HG02884 (cell line): ENCODE results near the gene EARS2.
"Not testable (repeated sequence)": the region's sequence is repeated elsewhere in the genome, so short reads cannot be mapped to it uniquely, and the experiment has no call there.

ENCODE experiments used
- ATAC-seq: cut with Tn5 transposase; IDR thresholded peaks from one replicate; pipeline ENCODE4 v1.9.1; 2021; ENCODE audit warnings: mild to moderate bottlenecking, moderate library complexity; ENCODE audit not compliant: unreplicated experiment

EARS2 gene

DNA sequence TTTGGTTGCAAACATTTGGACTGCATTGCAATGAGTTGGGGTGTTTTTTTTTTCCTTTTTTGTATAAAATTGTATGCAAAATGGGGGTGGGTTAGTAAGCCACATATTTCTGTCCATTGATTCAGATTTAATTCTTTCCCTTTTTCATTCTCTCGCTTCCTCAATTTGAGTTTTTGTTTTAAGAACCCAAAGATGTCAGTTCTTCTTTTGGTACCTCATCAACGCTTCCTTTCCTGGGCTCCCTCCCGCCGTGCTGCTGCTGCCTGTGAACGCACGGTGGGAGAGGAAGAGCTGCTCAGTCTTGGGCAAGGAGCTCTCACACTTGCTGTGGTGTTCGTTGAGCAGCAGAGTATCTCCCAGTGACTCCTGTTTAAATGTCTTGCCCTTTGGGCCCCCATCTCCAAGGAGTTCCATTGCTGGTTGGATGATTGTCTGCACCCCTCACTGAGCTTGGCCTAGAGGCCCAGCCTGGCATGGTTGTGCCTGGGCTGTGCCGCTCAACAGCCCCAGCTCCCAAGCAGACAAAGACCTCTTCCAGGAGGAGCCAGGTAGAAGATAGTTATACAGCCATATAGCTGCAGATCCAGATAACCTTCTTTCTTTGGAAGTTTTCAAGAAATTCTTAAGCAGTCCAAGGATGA, 14.0 kb upstream of the EARS2 start:
- ATAC-seq: no peak

DNA sequence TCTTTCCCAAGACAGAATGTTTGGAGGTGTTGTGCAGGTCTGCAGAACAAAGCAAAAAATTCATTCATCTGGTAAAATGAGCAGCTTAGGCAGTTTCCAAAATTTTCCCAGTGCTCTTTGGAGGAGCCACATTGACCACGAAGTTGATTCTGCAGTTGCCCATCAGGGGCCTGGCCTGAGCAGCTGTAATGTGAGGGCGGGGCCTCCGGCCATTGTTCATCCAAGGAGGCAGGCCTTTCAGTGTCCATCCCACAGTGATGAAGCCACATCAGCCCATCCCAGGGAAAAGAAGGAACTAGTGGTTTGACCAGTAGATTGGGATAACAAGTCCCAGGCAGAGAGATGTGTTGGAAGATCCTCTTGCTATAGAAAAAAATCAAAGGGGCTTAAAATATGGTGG, 10.5 kb upstream of the EARS2 start:
- ATAC-seq: no peak

DNA sequence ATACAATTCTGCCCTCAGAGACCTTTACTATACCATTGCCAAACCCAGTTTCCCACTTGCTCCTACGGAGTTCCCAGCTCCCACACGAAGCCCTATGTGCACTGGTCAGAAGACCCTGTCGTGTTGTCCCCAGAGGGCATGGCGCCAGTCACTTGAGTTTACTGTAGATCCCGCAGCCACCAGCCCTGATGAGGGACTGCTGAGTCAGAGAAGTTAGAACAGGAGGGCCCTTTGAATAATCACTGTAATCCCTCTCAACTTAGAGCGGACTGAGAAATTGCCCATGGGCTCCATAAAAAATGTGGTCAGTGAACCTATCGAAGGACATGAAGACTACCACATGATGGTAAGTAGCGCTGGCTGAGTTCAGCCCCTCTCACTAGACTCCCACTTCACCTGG, 9.6 kb upstream of the EARS2 start:
- ATAC-seq: no peak

DNA sequence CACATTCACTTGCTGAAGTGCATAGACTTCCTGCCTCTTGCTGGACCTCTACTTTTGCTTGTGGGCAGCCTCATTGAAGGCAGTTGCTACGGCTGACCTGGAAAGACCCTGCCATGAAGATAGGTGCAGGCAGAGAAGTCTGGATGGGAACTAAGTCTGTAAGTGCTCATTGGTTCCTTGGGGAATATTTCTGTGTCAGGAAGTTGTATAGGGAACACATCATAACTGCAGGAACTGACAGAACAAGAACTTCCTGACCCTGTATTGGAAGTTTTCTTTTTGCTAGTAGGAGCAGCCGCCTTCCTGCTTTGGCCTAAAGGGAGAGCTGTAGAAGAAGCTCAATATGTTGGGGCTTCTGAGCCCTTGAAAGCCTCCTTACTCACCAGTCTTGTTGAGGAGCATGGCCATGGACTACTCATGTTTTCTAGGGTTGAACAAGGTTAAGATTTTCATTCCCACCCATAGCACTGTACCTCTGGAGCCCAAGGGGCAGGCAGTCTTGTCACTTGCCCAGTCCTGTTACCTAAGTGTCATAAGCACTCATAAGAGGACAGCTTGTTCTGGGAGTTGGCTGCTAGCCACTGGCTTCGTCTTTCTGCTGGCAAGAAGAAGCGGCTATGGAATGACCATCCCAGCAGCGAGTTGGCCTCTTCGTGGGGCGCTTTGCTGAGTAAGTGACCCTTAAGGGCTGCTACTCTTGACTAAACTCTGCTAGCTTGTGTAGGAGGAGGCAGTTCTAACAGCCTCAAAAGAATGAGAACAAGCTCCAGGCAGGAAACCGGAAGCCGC, 7.6 kb upstream of the EARS2 start:
- ATAC-seq: no peak

DNA sequence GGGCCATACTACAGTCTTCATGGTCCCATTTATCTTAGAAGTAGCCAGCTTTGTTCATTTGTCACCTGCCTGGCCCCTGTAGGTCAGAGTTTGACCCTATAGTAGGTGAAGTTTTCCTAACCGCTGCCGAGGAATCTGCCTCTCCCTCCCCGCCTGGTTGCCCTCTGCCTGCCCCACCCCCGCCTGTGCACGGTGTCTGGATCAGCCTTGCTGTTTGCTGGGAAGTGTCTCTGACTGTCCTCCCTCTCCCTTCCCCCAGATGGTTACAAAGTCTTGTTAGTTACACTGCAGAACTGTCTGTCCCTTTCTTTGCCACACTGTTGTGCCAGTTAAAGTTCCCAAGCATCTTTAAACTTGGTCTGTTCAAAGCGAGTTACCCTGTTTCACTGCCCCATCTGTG, 6.0 kb upstream of the EARS2 start:
- no peak for ATAC-seq

DNA sequence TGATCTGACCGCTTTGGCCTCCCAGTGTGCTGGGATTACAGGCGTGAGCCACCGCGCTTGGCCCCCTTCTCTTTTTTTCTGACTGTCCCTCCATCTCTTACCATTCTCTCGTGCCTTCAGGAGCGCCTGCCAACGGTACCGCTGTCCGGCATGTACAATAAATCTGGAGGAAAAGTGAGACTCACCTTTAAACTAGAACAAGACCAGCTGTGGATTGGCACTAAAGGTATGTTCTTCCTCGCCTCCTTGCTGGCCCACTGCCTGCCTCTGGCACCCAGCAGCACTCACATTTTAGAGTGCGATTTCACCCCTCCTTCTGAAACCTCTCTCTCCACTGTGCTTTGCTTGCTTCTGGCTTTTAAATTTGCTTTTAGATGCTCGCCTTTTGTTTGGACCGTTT, 5.4 kb upstream of the EARS2 start:
- ATAC-seq: no peak

DNA sequence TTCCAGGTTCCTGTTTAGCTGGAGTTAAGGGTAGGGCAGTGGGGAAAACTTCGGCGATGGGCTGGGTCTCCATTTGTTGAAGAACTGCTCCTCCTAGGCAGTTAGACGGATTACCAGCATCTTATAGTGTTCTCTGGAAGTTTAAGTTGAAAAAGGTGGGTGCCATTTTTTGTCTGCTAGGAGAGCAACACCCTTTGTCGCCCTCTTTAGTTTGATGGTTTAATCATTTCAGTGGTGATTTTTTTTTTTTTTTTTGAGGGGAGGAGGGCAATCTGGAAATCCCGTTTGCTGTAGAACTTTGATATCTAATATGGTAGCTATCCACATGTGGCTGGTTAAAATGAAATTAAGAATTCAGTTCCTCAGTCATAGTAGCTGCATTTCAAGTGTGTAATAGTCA, 4.4 kb upstream of the EARS2 start:
- ATAC-seq: no peak

DNA sequence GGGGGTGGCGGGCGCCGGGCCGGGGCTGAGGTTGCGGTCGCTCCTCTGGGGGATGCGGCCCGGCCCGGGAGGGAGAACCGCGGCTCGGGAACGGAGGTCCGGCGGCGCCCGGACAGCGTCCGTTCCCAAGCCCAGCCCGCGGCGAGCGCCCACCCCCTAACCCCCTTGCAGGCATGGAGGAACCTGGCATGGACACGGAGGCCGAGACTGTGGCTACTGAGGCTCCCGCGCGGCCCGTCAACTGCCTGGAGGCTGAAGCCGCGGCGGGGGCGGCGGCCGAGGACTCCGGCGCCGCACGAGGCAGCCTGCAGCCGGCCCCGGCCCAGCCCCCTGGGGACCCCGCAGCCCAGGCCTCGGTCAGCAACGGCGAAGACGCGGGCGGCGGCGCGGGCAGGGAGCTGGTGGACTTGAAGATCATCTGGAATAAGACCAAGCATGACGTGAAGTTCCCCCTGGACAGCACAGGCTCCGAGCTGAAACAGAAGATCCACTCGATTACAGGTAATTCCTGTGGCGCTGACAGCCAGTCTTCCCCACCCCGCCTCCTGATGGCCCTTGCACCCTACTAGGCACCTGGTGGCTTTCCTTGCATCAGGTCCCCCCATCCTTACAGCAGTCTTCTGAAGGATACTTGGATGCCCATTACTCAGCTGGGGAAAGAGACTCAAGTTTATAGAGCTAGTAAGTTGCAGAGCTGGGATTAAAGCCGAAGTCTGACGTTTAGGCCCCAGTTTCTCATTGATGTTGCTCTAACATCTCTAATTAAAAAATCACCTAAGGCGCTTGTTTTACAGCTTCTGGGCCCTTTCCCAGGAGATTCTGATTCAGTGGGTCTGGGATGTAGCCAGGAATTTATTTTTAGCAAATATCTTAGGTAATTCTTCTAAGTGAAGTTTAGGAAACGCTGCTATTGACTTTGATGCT, 891 bp upstream of the EARS2 start:
- ATAC-seq: peak; percentile 7

DNA sequence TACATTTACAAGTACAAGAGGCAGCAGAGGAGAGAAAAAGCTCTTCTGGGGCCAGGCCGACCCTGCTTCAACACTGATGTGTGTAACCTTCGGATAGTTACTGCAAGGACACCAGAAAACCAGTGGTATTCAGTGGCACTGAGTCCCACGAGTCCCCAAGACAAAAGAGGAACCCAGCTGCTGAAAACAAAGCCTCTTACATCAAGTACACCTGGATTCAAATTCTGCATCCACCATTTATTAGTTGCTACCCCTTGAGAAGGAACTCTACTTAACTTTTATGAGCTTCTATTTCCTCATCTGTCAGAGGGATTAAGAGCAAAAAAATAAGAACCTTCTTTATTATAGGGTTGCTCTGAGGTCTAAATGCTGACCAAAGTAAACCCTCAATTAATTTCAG, 2.6 kb downstream of the EARS2 start:
- ATAC-seq: no peak

DNA sequence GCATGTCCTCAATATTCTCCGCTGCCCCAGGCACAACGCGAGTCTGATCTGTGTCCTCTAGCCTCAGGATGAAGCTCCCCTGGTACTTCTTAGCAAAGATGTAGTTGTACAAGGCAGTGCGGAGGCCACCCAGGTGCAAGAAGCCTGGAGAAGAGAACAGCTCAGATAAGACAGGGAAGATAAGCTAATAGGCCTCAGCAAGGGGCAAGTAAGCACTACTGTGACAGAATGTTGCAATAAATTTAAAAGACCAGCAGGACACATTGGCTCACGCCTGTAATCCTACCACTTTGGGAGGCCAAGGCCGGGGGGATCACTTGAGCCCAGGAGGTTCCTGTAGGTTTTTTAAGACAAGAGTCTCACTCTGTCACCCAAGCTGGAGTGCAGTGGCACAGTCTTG, 5.0 kb downstream of the EARS2 start:
- ATAC-seq: no peak

DNA sequence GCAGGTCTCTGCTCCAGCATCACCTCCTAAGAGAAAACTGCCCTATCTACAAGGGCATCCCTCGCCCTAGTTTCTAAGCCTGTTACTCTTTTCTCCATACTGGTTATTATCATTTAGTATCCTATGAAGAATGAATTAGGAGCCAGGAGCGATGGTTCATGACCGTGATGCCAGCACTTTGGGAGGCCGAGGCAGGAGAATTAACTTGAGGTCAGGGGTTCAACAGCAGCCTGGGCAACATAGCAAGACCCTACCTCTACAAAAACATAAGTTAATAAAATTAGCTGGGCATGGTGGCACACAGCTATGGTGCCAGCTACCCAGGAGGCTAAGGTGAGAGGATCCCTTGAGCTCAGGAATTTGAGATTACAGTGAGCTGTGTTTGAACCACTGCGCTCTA, 7.2 kb downstream of the EARS2 start:
- no peak for ATAC-seq

DNA sequence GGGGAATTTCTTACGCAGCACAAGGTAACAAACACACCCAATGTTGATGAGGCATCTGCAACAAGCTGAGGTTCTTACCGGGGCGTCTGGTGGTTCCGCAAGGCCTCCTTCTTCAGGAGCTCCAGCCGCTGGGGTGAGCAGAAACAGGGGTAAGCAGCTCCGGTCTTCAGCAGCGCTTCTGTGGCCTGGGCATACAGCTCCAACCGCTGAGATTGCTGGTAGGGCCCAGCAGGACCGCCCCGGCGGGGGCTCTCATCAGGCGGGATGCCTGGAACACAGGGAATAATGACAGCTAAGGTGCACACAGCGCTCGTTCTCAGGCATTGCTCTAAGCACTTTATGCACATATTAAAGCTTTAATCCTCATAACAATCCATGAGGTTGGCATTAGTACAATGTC, 12.7 kb downstream of the EARS2 start:
- ATAC-seq: no peak

DNA sequence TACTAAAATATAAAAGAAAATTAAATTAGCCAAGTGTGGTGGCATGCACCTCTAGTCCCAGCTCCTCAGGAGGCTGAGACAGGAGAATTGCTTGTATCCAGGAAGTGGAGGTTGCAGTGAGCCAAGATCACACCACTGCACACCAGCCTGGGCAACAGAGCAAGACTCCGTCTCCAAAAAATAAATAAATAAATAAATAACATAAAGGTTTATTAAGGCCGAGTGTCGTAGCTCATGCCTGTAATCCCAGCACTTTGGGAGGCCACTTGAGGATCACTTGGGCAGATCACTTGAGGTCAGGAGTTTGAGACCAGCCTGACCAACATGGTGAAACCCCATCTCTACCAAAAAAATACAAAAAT, 16.4 kb downstream of the EARS2 start:
- not testable (repeated sequence) for ATAC-seq

DNA sequence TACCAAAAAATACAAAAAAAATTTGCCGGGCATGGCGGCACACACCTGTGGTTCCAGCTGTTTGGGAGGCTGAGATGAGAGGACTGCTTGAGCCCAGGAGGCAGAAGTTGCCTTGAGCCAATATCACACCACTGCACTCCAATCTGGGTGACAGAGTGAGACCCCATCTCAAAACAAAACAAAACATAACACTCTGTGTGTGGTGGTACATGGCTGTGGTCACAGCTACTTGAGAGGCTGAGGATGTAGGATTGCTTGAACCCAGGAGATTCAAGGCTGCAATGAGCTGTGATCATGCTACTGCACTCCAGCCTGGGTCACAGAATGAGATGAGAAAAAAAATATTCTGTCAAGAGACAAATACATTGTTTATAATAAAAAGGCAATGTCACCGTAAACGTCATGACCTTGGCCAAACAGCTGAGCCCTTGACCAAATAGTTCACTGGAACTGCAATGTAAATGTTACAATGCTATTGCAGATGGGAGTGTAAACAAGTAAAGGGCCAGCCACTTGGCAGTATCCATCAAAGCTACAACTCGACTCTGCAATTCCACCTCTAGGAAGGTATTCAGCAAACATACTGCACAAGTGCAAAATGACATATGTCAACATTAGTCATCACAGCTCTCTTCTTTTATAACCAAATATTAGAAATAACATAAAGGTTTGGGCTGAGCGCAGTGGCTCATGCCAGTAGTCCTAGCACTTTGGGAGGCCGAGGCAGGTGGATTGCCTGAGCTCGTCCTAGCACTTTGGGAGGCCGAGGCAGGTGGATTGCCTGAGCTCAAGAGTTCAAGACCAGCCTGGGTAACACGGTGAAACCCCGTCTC, 16.9 kb downstream of the EARS2 start:
- no peak for ATAC-seq

DNA sequence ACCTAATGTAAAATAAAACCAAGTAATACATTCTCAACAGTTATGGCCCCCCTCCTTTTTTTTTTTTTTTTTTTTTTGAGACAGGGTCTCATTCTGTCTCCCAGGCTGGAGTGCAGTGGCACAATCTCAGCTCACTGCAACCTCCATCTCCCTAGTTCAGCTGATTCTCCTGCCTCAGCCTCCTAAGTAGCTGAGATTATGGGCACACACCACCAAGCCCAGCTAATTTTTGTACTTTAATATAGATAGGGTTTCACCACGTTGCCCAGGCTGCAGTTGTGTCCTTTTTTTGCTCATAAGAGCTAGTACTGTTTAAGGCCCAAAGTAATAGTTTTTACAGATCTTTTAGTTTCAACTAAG, 18.3 kb downstream of the EARS2 start:
- ATAC-seq: no peak

DNA sequence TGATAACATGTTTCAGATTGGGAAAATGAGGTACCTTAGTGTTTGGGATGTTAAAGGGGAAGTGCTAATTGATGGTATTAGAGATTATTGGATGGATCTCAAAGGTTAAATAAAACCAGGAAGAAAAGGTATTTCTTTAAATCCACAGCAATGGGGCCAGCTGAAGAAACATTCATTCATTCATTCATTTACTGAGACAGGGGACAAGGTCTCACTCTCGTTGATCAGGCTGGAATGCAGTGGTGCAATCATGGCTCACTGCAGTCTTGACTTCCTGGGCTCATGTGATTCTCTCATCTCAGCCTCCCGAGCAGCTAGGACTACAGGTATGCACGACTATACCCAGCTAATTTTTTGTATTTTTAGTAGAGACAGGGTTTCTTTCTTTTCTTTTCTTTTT, 19.8 kb downstream of the EARS2 start:
- ATAC-seq: no peak

DNA sequence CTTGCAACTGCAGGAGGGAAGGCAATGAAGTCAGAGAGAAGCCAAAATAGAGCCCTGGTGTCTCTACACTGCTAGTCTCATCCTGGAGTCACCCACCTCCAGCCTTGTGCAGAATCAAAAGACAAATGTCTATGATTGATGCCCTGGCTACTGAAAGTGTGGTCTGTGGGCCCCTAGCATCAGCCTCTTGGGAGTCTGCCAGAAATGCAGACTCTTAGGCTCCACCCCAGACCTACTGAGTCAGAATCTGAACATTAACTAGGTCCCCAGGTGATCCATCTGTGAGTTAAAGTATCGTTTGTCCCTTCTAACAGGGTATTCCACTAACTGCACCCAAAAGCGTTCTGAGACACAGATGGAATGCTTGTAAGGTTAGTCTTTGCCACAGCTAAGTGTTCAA, 21.2 kb downstream of the EARS2 start:
- no peak for ATAC-seq

DNA sequence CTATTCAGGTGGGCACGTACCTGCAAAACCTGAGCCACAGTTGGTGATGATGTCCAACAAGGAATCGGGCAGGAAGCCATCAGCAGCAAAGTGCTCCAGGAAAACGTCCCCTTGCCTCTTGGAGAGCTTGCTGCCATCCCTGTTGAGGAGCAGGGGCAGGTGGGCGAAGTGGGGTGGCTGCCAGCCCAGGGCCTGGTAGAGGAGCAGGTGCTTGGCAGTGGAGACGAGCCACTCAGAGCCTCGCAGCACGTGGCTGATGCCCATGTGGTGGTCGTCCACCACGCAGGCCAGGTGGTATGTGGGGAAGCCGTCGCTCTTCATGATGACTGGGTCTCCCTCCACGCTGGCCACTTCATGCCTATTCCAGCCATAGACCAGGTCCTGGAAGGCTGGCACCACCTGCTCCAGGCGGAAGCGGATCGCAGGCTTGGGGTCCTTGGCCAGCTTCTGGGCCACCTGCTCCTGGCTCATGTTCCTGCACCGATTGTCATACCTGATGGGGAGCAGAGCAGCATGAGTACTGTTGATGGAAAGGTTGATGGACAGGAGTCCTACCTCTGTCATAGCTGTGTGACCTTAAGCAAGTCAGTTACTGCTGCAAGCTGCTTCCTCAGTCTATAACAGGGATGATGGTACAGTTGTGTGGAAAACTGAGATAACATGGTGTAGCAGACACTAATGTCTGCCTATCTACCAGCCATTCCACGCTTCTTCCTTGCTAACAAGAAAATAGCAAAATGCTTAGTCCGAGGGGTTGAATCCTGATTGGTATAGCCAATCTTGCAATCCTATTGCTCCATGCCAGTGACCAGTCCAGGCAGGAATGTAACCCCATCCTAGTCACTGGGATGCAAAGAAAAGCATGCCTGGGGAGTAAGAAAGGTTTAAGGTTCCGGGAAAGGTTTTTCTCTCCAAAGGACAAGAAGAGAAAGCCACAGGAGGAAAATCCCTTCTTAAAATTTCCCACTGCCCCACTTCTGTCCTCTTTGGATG, 22.0 kb downstream of the EARS2 start:
- no peak for ATAC-seq

DNA sequence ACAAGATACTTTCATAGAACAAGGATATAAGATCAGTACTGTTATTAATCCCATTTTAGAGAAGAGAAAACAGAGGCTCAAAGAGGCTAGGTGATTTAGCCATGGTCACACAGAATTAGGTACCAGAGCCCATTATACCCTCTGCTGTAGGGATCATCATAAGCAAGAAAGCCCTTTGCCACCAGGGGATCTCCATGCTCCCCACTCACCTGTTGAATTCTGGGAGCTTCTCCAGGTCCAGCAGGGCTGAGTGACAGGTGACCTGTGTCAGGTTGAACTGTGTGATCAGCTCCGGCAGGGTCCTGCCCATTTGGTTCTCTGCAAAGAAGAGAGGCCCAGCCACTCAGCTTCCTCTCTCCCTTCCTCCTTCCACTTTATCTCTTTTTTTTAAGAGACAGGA, 24.7 kb downstream of the EARS2 start:
- ATAC-seq: no peak

DNA sequence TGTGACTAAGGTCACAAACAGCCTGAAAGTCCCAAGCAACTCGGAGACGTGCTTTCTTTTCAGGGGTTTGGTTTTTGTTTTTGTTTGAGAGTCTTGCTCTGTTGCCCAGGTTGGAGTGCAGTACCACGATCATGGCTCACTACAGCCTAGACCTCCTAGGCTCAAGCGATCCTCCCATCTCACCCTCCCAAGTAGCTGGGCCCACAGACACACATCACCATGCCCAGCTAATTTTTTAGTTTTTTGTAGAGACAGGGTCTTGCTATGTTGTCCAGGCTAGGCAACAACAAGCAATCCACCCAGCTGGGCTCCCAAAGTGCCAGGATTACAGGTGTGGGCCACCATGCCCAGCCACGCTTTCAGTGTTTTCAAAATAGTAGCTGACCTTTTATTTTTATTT, 27.1 kb downstream of the EARS2 start:
- ATAC-seq: no peak
